GM18951 (cell line): ENCODE measurements around the gene RADIL.

Experiments
- POLR2A ChIP-seq: IDR thresholded peaks from 4 replicates; pipeline ENCODE4 v1.6.1; 2011; ENCODE audit warnings: mild to moderate bottlenecking; ENCODE audit not compliant: insufficient read length, insufficient read depth; ENCODE audit errors: extremely low read depth
- in situ Hi-C: fragments of 300-500 bp; cut with MboI; formaldehyde crosslinking; loops from one replicate; pipeline ENCODE4 v1.12.0; 2022; ENCODE audit warnings: low sequenced_read_pairs, mixed read lengths, inconsistent platforms; ENCODE audit not compliant: unreplicated experiment

RADIL gene

GRCh38 chr7:4775250-4775847, 108.2 kb downstream of the RADIL start, which contains the start of gene AP5Z1:
AP5Z1 (plus strand) TSS chr7:4775623; CDS start chr7:4775716, 93 bp downstream.
- in situ Hi-C loops: no loop called here
- peak; percentile 91 for TF ChIP-seq POLR2A

GRCh38 chr7:4774658-4775249, 108.8 kb downstream of the RADIL start:
- in situ Hi-C loops: no loop called here
- no peak for TF ChIP-seq POLR2A

DNA sequence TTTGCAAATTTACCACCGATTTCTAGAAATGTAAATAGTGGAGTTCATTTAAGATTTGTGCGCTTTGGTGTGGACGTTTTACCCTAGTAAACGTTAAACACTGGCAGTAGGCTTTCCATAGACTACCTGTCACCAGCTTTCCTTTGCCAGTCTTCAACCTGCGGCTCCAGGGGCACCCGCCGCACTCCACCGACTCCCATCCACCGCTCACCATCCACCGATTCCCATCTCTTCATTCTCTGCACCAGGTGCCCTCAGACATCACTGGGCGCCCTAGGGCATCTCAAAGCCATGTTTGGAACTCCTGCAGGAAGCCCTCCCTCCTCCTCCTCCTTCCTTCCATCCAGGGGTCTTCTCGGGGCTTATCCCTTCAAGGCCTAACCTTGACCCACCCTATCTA, 109.5 kb downstream of the RADIL start:
- in situ Hi-C loops: no loop called here
- no peak for TF ChIP-seq POLR2A

GRCh38 chr7:4772306-4772705, 111.2 kb downstream of the RADIL start:
- TF ChIP-seq POLR2A: no peak
- in situ Hi-C loops: no loop called here

- no peak for TF ChIP-seq POLR2A
- in situ Hi-C loops: no loop called here
Measured at GRCh38 chr7:4771737-4772136, 111.8 kb downstream of the RADIL start.

GRCh38 chr7:4770886-4771285, 112.6 kb downstream of the RADIL start:
- no peak for TF ChIP-seq POLR2A
- in situ Hi-C loops: no loop called here

GRCh38 chr7:4769761-4770160, 113.8 kb downstream of the RADIL start:
- no peak for TF ChIP-seq POLR2A
- in situ Hi-C loops: no loop called here

DNA sequence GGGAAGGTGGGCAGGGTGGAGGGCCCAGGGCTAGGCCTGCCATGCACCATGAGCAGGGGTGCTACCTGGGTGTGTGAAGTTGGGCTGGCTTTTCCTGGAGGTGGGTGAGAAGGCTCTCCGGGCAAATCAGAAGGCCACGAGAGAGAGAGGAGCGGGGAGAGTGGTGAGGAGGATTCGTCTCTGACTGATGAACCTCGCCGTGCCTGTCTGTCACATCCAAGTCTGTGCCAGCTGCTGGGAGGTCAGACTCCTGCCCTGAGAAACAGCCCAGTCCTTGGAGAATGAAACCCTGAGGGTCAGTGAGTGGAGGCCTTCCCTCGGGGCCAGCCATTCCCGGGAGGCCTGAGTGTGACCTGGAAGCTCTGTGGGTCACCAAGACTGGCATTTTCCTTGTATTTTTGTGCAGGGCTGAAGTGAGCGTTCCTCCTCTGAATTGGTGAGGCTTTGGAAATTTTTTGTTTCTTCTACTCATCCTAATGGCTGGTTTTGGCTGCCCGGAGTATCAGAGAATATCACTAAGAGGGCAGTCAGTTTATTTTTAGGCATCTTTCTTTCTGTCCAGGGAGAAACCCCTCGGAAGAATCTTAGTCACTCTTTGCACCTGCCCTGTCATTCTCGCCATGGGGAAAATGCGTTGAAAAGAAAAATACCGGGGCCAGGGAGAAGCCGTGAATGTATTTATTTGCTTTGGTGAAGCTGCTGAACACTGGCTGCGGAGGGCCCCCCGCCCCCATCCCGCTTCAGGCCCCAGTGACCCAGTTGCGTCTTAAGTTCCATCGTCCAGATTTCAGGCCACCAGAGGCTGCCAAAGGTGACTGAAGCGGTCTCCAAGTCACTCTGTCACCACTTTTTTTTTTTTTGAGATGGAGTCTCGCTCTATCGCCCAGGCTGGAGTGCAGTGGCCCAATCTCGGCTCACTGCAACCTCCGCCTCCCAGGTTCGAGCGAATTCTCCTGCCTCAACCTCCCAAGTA, 114.6 kb downstream of the RADIL start:
- TF ChIP-seq POLR2A: no peak
- in situ Hi-C loops: no loop called here

GRCh38 chr7:4766666-4767519, 116.6 kb downstream of the RADIL start:
- in situ Hi-C loops: no loop called here
- TF ChIP-seq POLR2A: no peak

- in situ Hi-C loops: no loop called here
Measured at GRCh38 chr7:4765776-4766490, 117.6 kb downstream of the RADIL start.

DNA sequence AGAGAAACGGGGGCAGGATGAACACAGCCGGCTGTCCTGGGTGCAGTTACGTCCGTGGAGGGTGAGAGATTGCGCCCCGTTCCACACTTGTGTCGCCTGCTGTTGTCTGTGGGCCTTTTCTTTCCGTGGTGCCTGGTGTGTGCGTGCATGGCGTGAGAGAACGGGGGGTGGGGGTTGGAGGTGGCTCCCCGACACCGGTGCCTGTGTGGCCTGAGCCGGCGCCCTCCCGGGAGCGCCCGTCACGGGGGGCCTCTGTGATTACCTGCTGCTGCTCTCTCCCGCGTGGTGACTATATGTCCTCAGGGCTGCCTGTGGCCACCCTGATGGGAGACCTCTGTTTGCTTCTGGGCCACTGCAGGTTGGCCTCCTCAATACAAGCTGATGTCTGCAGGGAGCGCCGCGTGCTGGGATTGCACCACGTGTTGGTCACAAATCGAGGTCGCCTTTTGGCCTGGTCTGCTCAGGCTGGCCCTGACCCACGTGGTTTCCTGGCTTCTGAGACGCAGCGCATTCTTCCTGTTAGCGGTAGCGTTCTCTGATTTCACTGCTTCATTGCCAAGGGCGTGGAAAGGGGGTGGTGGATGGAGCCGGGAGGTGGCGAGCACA, 119.0 kb downstream of the RADIL start:
- in situ Hi-C loops: no loop called here
- no peak for TF ChIP-seq POLR2A

More at GRCh38 chr7:4765776-4766490, 117.6 kb downstream of the RADIL start:
- no peak for TF ChIP-seq POLR2A

DNA sequence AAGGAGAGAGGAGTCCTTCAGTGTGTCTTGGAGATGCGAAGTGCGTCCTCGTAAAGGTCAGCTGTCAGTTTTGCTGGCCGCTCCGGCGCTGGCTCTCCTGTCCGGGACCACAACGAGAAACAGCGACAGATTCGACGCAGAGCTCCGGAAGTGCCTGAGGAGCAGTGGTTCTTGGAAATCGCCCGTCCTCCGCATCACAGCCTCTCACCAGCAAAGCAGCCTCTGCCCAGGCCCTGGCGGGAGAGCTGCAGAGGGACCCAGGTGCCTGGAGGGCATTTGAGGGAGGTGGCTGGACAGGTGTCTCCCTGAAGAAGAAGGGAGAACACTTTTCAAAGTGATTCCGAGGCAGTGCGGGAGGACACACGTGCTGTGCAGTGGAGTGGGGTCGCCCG, 119.7 kb downstream of the RADIL start:
- TF ChIP-seq POLR2A: no peak
- in situ Hi-C loops: no loop called here
